T-cell (primary cell): ENCODE measurements around the gene GATC. TPM values are rescaled to one million over a fixed set of nuclear protein-coding genes. Genes with fewer than 3 reads are reported as not detected.
A peak's percentile ranks its signal among the peaks of the same experiment; 100 is the strongest.

Experiments used
- ATAC-seq, 4 experiments: fragments of 200-7000 bp in 3 of 4; fragments of 150-1000 bp in 1 of 4; cut with Tn5 transposase; replicated peaks in 1 of 4; 1 replicate in 3 of 4; 2 replicates in 1 of 4; pipeline ENCODE4 v1.10.0; 2021; ENCODE audit warnings: moderate library complexity in 3 of 4, mild to moderate bottlenecking in 2 of 4, moderate number of reproducible peaks in 1 of 4
- CTCF ChIA-PET, 2 donors: fragments of 300-600 bp; sonication (Branson Sonifier 250); formaldehyde crosslinking; loops; one replicate each; lab custom pipeline; 2022; ENCODE audit warnings: antibody characterized with exemption in 2 of 2; lab: Charles Lee
- POLR2A ChIA-PET, 2 donors: fragments of 300-600 bp; sonication (Branson Sonifier 250); formaldehyde crosslinking; loops; one replicate each; lab custom pipeline; 2022; ENCODE audit warnings: antibody characterized with exemption in 2 of 2; lab: Charles Lee
- DNase-seq, 35 experiments: peaks; one replicate each; pipeline versions ENCODE4 v3.0.0 to v3.0.0-alpha.2; 2013 to 2023
- H3K27ac ChIP-seq: one replicate; pipeline ENCODE4 v1.5.1; 2013; ENCODE audit warnings: low read length
- H3K27me3 ChIP-seq, 2 experiments: replicated peaks in 1 of 2; 1 replicate in 1 of 2; 2 replicates in 1 of 2; pipeline versions ENCODE4 v1.6.1 to v1.7.0; 2013; ENCODE audit warnings: low read length in 1 of 2, mixed read lengths in 1 of 2; ENCODE audit not compliant: control insufficient read depth in 2 of 2, insufficient read depth in 2 of 2; ENCODE audit errors: extremely low read depth in 1 of 2
- H3K36me3 ChIP-seq, 2 donors: 1 replicate in 1 of 2; 2 replicates in 1 of 2; pipeline versions ENCODE4 v1.6.1 to v1.7.0; 2013; ENCODE audit warnings: low read length in 1 of 2; ENCODE audit not compliant: control insufficient read depth in 2 of 2, insufficient read depth in 1 of 2; ENCODE audit errors: extremely low read depth in 1 of 2
- H3K4me1 ChIP-seq, 2 experiments: 1 replicate in 1 of 2; 2 replicates in 1 of 2; pipeline versions ENCODE4 v1.6.1 to v1.7.0; 2013; ENCODE audit warnings: low read length in 2 of 2, mixed read lengths in 1 of 2; ENCODE audit not compliant: insufficient read depth in 2 of 2, control insufficient read depth in 1 of 2; ENCODE audit errors: extremely low read depth in 1 of 2
- H3K4me3 ChIP-seq, 2 donors: 1 replicate in 1 of 2; 2 replicates in 1 of 2; pipeline versions ENCODE4 v1.5.1 to v1.7.0; 2013; ENCODE audit warnings: mild to moderate bottlenecking in 2 of 2, low read length in 1 of 2, moderate library complexity in 1 of 2; ENCODE audit not compliant: control insufficient read depth in 1 of 2; ENCODE audit errors: extremely low read depth in 1 of 2
- H3K9me3 ChIP-seq: 2 replicates; pipeline ENCODE4 v1.7.0; 2013
- H3K27ac Mint-ChIP-seq, 2 donors: one replicate each; pipeline ENCODE4 v1.8.0; 2020 to 2021; ENCODE audit warnings: mild to moderate bottlenecking in 2 of 2, mixed read lengths in 2 of 2
- H3K27me3 Mint-ChIP-seq, 2 donors: one replicate each; pipeline ENCODE4 v1.8.0; 2021 to 2022; ENCODE audit warnings: mixed read lengths in 2 of 2
- H3K36me3 Mint-ChIP-seq: one replicate; pipeline ENCODE4 v1.8.0; 2021; ENCODE audit warnings: mixed read lengths
- H3K4me1 Mint-ChIP-seq, 3 donors: one replicate each; pipeline ENCODE4 v1.8.0; 2020 to 2022; ENCODE audit warnings: mixed read lengths in 3 of 3, mild to moderate bottlenecking in 1 of 3
- H3K4me3 Mint-ChIP-seq, 3 donors: one replicate each; pipeline ENCODE4 v1.8.0; 2020 to 2022; ENCODE audit warnings: mild to moderate bottlenecking in 3 of 3, mixed read lengths in 3 of 3, moderate library complexity in 3 of 3
- H3K9me3 Mint-ChIP-seq, 3 donors: one replicate each; pipeline ENCODE4 v1.8.0; 2020 to 2022; ENCODE audit warnings: mixed read lengths in 3 of 3
- WGBS: methylation state at CpG from one replicate; pipeline ENCODE4 v1.1.5; 2013; ENCODE audit warnings: missing lambda C conversion rate; ENCODE audit not compliant: insufficient coverage; 5-methylcytosine and 5-hydroxymethylcytosine counted together
- total RNA-seq, 35 experiments: library from RNA in 6 of 35; stranded (reverse) in 6 of 35; fragments of 120-200 nt in 1 of 35; gene quantifications; one replicate each; pipeline versions ENCODE4 v1.2.1 to v1.2.4 and lab custom pipeline; 2013 to 2026

GATC gene
- total RNA-seq = 10 to 100 TPM; 15.9 to 47.2 (median 30.3) TPM
- 24.4 TPM for total RNA-seq (2013)
- total RNA-seq (lab: John Stamatoyannopoulos, UW) = 23.6 to 142 (median 52.4) reads per million in 29 experiments

GRCh38 chr12:120445911-120446843, at the start of gene GATC, which contains the start of gene TRIAP1:
TSS of gene GATC (plus strand) at chr12:120446444. CDS start at chr12:120446481, 37 bp downstream.
TSS of gene TRIAP1 (minus strand) at chr12:120446384. CDS start at chr12:120446372, 12 bp downstream.
- DNase-seq (peak; percentile 68 to 94 (median 83)), ATAC-seq (peak; percentile 95 to 97 (median 96))
- no peaks in the 10 kb centered on the region for H3K27me3 Mint-ChIP-seq
- H3K4me1 ChIP-seq = peaks cover 13 to 31% of the 10 kb centered on the region in 2 experiments
- peak within 1 kb of the TSS; percentile 79 for H3K27ac ChIP-seq
- peak within 1 kb of the TSS; percentile 97 to 98 (median 98) for H3K4me3 Mint-ChIP-seq
- no peaks in the 10 kb centered on the region for H3K9me3 ChIP-seq
- peak within 1 kb of the TSS; percentile 92 to 99 for H3K4me3 ChIP-seq
- no peaks in the 10 kb centered on the region for H3K27me3 ChIP-seq
- H3K27ac Mint-ChIP-seq = peak within 1 kb of the TSS; percentile 90 to 96
- peaks cover 2 to 26% of the 10 kb centered on the region in 2 donors for H3K36me3 ChIP-seq
- POLR2A ChIA-PET = interaction anchor here in 1 of 2 donors (0.5 kb wide), 1 partner anchor 39 kb away, joined by 6 read pairs; no protein-coding TSS in a partner anchor
- H3K4me1 Mint-ChIP-seq = peaks cover 34 to 44% (median 38%) of the 10 kb centered on the region in 3 donors
- H3K36me3 Mint-ChIP-seq = peaks cover 17% of the 10 kb centered on the region
- no peaks in the 10 kb centered on the region for H3K9me3 Mint-ChIP-seq
- CTCF ChIA-PET = interaction anchor here in 1 of 2 donors (0.8 kb wide), 1 partner anchor 135 kb away, joined by 5 read pairs; the partner anchor contains the start of gene POP5
- under 1% methylated on average over 66 of the region's 73 CpGs for WGBS

- Histone ChIP-seq H3K4me3 (no peak overlapping the region), H3K27ac (no peak overlapping the region), H3K36me3 (no peaks in the 10 kb centered on the region), H3K27me3 (peaks cover 13 to 36% of the 10 kb centered on the region in 2 experiments), H3K4me1 (peaks cover 0 to 4% of the 10 kb centered on the region in 2 experiments), H3K9me3 (no peaks in the 10 kb centered on the region)
- ATAC-seq = no peak
- 78% methylated on average over 24 of the region's 33 CpGs for WGBS
- ChIA-PET CTCF (no interaction called here), POLR2A (no interaction called here)
- Mint-ChIP-seq H3K36me3 (no peaks in the 10 kb centered on the region), H3K9me3 (no peaks in the 10 kb centered on the region), H3K27me3 (peaks cover 37 to 50% of the 10 kb centered on the region in 2 donors), H3K4me3 (no peak overlapping the region), H3K4me1 (peaks cover 2 to 5% (median 2%) of the 10 kb centered on the region in 3 donors), H3K27ac (no peak overlapping the region)
- no peak for DNase-seq
Observed at GRCh38 chr12:120397824-120398540, 48.3 kb upstream of the GATC start.

GRCh38 chr12:120399531-120399930, 46.7 kb upstream of the GATC start:
- WGBS = no CpG with 5 or more reads among the region's 5 CpGs
- Histone ChIP-seq H3K9me3 (no peaks in the 10 kb centered on the region), H3K27me3 (peaks cover 13 to 40% of the 10 kb centered on the region in 2 experiments), H3K4me3 (no peak overlapping the region), H3K4me1 (peaks cover 0 to 2% of the 10 kb centered on the region in 2 experiments), H3K27ac (no peak overlapping the region), H3K36me3 (no peaks in the 10 kb centered on the region)
- no peaks in the 10 kb centered on the region for H3K36me3 Mint-ChIP-seq
- peaks cover 0 to 4% (median 0%) of the 10 kb centered on the region in 3 donors for H3K9me3 Mint-ChIP-seq
- H3K27me3 Mint-ChIP-seq = peaks cover 45 to 46% of the 10 kb centered on the region in 2 donors
- CTCF ChIA-PET = no interaction called here
- ATAC-seq = no peak
- POLR2A ChIA-PET = no interaction called here
- no peak overlapping the region for H3K4me3 Mint-ChIP-seq
- no peak overlapping the region for H3K27ac Mint-ChIP-seq
- peaks cover 4 to 5% (median 4%) of the 10 kb centered on the region in 3 donors for H3K4me1 Mint-ChIP-seq
- no peak for DNase-seq

- ATAC-seq = no peak
- peaks cover 11 to 28% of the 10 kb centered on the region in 2 experiments for H3K27me3 ChIP-seq
- H3K4me1 Mint-ChIP-seq = peaks cover 0 to 3% (median 2%) of the 10 kb centered on the region in 3 donors
- H3K27me3 Mint-ChIP-seq = peaks cover 25 to 33% of the 10 kb centered on the region in 2 donors
- CTCF ChIA-PET = no interaction called here
- H3K4me3 Mint-ChIP-seq = no peak overlapping the region
- H3K36me3 Mint-ChIP-seq = no peaks in the 10 kb centered on the region
- H3K9me3 Mint-ChIP-seq = peaks cover 0 to 4% (median 0%) of the 10 kb centered on the region in 3 donors
- 60% methylated on average over 8 of the region's 13 CpGs for WGBS
- H3K27ac ChIP-seq = no peak overlapping the region
- no peaks in the 10 kb centered on the region for H3K9me3 ChIP-seq
- POLR2A ChIA-PET = no interaction called here
- no peak for DNase-seq
- no peaks in the 10 kb centered on the region for H3K4me1 ChIP-seq
- H3K27ac Mint-ChIP-seq = no peak overlapping the region
- no peak overlapping the region for H3K4me3 ChIP-seq
- H3K36me3 ChIP-seq = no peaks in the 10 kb centered on the region
Observed at GRCh38 chr12:120402217-120402616, 44.0 kb upstream of the GATC start.

- WGBS = 90% methylated on average over 2 of the region's 3 CpGs
- Histone ChIP-seq H3K4me1 (no peaks in the 10 kb centered on the region), H3K27ac (no peak overlapping the region), H3K9me3 (no peaks in the 10 kb centered on the region), H3K27me3 (peaks cover 7 to 24% of the 10 kb centered on the region in 2 experiments), H3K36me3 (no peaks in the 10 kb centered on the region), H3K4me3 (no peak overlapping the region)
- Mint-ChIP-seq H3K27ac (no peak overlapping the region), H3K36me3 (no peaks in the 10 kb centered on the region), H3K4me3 (no peak overlapping the region), H3K27me3 (peaks cover 18 to 28% of the 10 kb centered on the region in 2 donors), H3K4me1 (peaks cover 0 to 3% (median 2%) of the 10 kb centered on the region in 3 donors), H3K9me3 (peaks cover 0 to 4% (median 0%) of the 10 kb centered on the region in 3 donors)
- ATAC-seq = no peak
- ChIA-PET POLR2A (no interaction called here), CTCF (interaction anchor here in 1 of 2 donors (0.6 kb wide), 1 partner anchor 35 kb away, joined by 4 read pairs; no protein-coding TSS in a partner anchor)
- no peak for DNase-seq
Observed at GRCh38 chr12:120403869-120404268, 42.4 kb upstream of the GATC start.

GRCh38 chr12:120404271-120404670, 42.0 kb upstream of the GATC start:
- peaks cover 7 to 25% of the 10 kb centered on the region in 2 experiments for H3K27me3 ChIP-seq
- ATAC-seq = no peak
- no peak for DNase-seq
- no peak overlapping the region for H3K27ac ChIP-seq
- peaks cover 0 to 3% (median 2%) of the 10 kb centered on the region in 3 donors for H3K4me1 Mint-ChIP-seq
- no peak overlapping the region for H3K27ac Mint-ChIP-seq
- H3K9me3 ChIP-seq = no peaks in the 10 kb centered on the region
- H3K27me3 Mint-ChIP-seq = peaks cover 18 to 28% of the 10 kb centered on the region in 2 donors
- no peaks in the 10 kb centered on the region for H3K36me3 ChIP-seq
- H3K4me1 ChIP-seq = no peaks in the 10 kb centered on the region
- no CpG with 5 or more reads among the region's 1 CpG for WGBS
- no peak overlapping the region for H3K4me3 Mint-ChIP-seq
- peaks cover 0 to 4% (median 0%) of the 10 kb centered on the region in 3 donors for H3K9me3 Mint-ChIP-seq
- no peak overlapping the region for H3K4me3 ChIP-seq
- no peaks in the 10 kb centered on the region for H3K36me3 Mint-ChIP-seq
- CTCF ChIA-PET = no interaction called here
- POLR2A ChIA-PET = no interaction called here
